ENCODE measurements around the gene SDK1. TPM values are rescaled to one million over a fixed set of nuclear protein-coding genes. Genes with fewer than 3 reads are reported as not detected.

Gene SDK1
- total and polyA plus RNA-seq, 2 of the 8 experiments (the other 6 are each of a cell fraction or from before 2014, with no cell fraction given) = 3.3 to 7.2 TPM

GRCh38 chr7:3517344-3517743 is 216.3 kb downstream of the SDK1 start (continued):
- TF ChIP-seq SP4 (IDR thresholded peaks at IDR 0.05; ENCODE audit: low read length) (no peak), CREB1 (IDR thresholded peaks at IDR 0.05) (no peak), TCF12 (IDR thresholded peaks at IDR 0.05; ENCODE audit: low read depth, low read length) (no peak), NANOG (IDR thresholded peaks at IDR 0.05; ENCODE audit: insufficient read depth, low read depth, low read length, poor library complexity, severe bottlenecking) (no peak)
